Measurements from ENCODE around the gene CHSY1. TPM values are rescaled to one million over a fixed set of nuclear protein-coding genes. Genes with fewer than 3 reads are reported as not detected.

CHSY1 gene
- total and polyA plus RNA-seq, 10 of the 15 experiments (the other 5 are each of a cell fraction or from before 2014, with no cell fraction given), result 1.4 to 31.2 (median 10.5) TPM

DNA sequence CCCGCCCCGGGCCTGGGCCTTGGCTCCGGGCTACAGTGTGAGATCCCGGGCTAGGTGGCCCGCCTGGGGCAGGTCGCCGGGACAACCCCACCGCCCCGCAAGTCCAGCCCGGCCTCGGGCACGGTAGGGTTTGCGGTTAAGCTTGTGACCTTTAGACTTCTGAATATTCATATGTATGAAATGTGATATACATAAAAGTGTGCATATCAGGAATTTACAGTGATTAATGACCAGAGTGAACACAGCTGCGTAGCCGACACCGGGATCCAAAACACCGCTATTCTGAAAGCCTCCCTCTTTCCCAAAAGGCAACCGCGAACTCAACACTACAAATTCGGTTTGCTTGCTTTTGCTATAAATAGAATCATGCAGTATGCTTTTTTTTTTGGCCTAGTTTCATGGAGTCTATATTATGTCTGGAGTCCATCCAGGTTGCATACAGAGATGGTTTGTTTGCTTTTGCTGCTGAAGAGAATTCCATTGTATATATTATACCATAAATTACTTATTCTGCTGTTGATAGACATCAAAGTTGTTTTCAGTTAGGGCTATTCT is 43.8 kb upstream of the CHSY1 start (continued):
- TF ChIP-seq, protein P1, sequence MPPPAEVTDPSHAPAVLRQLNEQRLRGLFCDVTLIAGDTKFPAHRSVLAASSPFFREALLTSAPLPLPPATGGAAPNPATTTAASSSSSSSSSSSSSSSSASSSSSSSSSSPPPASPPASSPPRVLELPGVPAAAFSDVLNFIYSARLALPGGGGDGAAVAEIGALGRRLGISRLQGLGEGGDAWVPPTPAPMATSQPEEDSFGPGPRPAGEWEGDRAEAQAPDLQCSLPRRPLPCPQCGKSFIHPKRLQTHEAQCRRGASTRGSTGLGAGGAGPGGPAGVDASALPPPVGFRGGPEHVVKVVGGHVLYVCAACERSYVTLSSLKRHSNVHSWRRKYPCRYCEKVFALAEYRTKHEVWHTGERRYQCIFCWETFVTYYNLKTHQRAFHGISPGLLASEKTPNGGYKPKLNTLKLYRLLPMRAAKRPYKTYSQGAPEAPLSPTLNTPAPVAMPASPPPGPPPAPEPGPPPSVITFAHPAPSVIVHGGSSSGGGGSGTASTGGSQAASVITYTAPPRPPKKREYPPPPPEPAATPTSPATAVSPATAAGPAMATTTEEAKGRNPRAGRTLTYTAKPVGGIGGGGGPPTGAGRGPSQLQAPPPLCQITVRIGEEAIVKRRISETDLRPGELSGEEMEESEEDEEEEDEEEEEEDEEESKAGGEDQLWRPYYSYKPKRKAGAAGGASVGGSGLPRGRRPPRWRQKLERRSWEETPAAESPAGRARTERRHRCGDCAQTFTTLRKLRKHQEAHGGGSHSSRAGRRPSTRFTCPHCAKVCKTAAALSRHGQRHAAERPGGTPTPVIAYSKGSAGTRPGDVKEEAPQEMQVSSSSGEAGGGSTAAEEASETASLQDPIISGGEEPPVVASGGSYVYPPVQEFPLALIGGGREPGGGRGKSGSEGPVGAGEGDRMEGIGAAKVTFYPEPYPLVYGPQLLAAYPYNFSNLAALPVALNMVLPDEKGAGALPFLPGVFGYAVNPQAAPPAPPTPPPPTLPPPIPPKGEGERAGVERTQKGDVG (CRISPR knock-in tag; IDR thresholded peaks at IDR 0.05), result no peak
- TF ChIP-seq PAX5 (IDR thresholded peaks at IDR 0.05; ENCODE audit: borderline replicate concordance, low read depth, low read length), result no peak
- TF ChIP-seq, protein P2, sequence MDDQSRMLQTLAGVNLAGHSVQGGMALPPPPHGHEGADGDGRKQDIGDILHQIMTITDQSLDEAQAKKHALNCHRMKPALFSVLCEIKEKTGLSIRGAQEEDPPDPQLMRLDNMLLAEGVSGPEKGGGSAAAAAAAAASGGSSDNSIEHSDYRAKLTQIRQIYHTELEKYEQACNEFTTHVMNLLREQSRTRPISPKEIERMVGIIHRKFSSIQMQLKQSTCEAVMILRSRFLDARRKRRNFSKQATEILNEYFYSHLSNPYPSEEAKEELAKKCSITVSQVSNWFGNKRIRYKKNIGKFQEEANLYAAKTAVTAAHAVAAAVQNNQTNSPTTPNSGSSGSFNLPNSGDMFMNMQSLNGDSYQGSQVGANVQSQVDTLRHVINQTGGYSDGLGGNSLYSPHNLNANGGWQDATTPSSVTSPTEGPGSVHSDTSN (IDR thresholded peaks at IDR 0.05; ENCODE audit: insufficient replicate concordance, low read depth, low read length), result no peak

DNA sequence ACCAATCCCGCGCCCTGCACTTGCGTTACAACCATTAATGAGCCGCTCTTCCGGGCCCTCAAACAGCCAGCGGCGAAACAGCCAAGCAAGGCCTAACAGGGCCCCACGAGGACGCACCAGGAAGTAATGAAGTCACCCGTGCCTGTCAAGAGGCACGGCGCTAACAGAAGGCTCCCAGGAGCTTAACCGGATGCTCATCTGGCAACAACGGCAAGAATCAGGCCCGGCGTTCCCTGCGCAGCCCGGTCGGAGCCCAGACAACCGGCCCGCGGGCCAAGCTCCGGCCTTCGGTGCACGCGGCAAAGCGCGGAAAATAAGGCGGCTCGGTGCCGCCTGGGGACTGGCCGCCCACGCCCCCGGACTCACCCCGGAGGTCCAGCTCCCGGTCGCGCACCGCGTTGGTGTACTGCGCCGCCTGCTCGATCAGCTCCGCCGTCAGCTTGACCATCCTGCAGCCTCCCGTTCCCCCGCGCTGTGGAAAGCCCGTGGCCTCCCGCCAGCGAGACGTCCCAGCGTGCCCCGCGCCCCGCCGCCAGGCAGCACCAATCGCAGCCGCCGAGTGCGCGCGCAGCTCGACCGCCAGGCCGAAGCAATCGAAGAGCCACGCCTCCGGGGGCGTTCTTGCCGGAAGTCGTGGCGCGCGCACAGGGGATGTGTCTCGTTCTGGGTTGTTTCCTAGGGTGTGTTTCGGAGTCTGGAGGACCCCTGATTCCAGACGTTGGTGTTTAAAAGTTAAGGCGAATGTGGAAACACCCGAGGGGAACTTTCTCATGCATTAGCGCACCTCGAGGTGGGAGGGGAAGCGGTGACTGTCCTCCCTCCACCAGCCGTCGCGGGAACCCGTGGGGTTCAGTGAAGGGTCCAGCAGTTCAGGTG is 43.1 kb upstream of the CHSY1 start, which contains the start of gene SNRPA1:
Gene SNRPA1, minus strand, starts transcription at position 518 of the 876 bp plus-strand sequence. Its CDS starts 70 bp downstream, at position 448.
- peak within 1 kb of the TSS; percentile 87 for H3K4me3 ChIP-seq
- peak within 1 kb of the TSS; percentile 96 for H3K4me2 ChIP-seq (ENCODE audit: control insufficient read depth, insufficient read depth)
- intact Hi-C loops (cut with micrococcal nuclease; ENCODE audit: unreplicated experiment), result loop anchor here (1.0 to 2.0 kb wide), 3 partner anchors 18 to 692 kb away; partner anchors contain the start of genes ASB7, LINS1 and SELENOS
- H2AFZ ChIP-seq (ENCODE audit: control insufficient read depth, low read depth, low read length), result peak within 1 kb of the TSS; percentile 97
- BruUV-seq (replicated peaks), result no TSS peak
- ChIA-PET POLR2A (interaction anchor here (0.7 to 3.9 kb wide), 6 partner anchors 10 to 359 kb away, joined by 4 to 21 read pairs (median 4); partner anchors contain the start of gene CHSY1), CTCF (interaction anchor here (0.7 to 4.2 kb wide), 14 partner anchors 10 to 671 kb away, joined by 3 to 38 read pairs (median 4); partner anchors contain the start of gene TM2D3), SMC1A (ENCODE audit: uncharacterized antibody, unreplicated experiment) (interaction anchor here (0.9 to 3.6 kb wide), 10 partner anchors 9 to 355 kb away, joined by 3 to 30 read pairs (median 7); no protein-coding TSS in a partner anchor), RAD21 (ENCODE audit: unreplicated experiment) (interaction anchor here (0.6 to 5.6 kb wide), 8 partner anchors 19 to 359 kb away, joined by 3 to 24 read pairs (median 4); no protein-coding TSS in a partner anchor)
- H4K20me1 ChIP-seq (ENCODE audit: control insufficient read depth, insufficient read depth), result no peaks in the 10 kb centered on the region
- ATAC-seq (peak; percentile 88), FAIRE-seq (peak; percentile 66), DNase-seq (ENCODE audit: low read depth, low spot score) (peak; percentile 68)
- peaks cover 0 to 5% of the 10 kb centered on the region in 2 experiments; a peak in 2 of 4 replicates for H3K36me3 ChIP-seq (ENCODE audit: control insufficient read depth in 2 of 2, insufficient read depth in 2 of 2, low read length in 1 of 2)
- no peaks in the 10 kb centered on the region for H3K9me3 ChIP-seq (replicated peaks; ENCODE audit: control insufficient read depth, insufficient read depth, low read length)
- no peaks in the 10 kb centered on the region for H3K27me3 ChIP-seq (replicated peaks in 1 of 2; ENCODE audit: control insufficient read depth in 2 of 2, insufficient read depth in 2 of 2, low read length in 1 of 2)
- peak within 1 kb of the TSS; percentile 95 for H3K27ac ChIP-seq (ENCODE audit: control insufficient read depth, insufficient read depth)
- peaks cover 56% of the 10 kb centered on the region for H3K79me2 ChIP-seq (ENCODE audit: control insufficient read depth, insufficient read depth, low read length)
- H3K9ac ChIP-seq (ENCODE audit: control insufficient read depth, insufficient read depth, low read length), result peak within 1 kb of the TSS; percentile 96
- WGBS (ENCODE audit: insufficient coverage, insufficient replicate concordance, low lambda C conversion rate, missing lambda C conversion rate), result 1% methylated on average over 87 of the region's 87 CpGs
- in situ Hi-C loops (cut with MboI), result loop anchor here (5.0 kb wide), 1 partner anchor 347 kb away; no protein-coding TSS in a partner anchor
- peaks cover 8% of the 10 kb centered on the region for H3K4me1 ChIP-seq (ENCODE audit: control insufficient read depth, insufficient read depth, low read length)
- no peak for TF ChIP-seq KAT2A (conservative IDR thresholded peaks at IDR 0.05; ENCODE audit: control insufficient read depth, low read depth, low read length)
- peak; percentile 67; the same call in 1 of the 2 replicates for TF ChIP-seq CREB1 (IDR thresholded peaks at IDR 0.05; ENCODE audit: low read depth)
- no peak for TF ChIP-seq JUND (IDR thresholded peaks at IDR 0.05; ENCODE audit: low read depth, low read length)
- TF ChIP-seq, protein P3, sequence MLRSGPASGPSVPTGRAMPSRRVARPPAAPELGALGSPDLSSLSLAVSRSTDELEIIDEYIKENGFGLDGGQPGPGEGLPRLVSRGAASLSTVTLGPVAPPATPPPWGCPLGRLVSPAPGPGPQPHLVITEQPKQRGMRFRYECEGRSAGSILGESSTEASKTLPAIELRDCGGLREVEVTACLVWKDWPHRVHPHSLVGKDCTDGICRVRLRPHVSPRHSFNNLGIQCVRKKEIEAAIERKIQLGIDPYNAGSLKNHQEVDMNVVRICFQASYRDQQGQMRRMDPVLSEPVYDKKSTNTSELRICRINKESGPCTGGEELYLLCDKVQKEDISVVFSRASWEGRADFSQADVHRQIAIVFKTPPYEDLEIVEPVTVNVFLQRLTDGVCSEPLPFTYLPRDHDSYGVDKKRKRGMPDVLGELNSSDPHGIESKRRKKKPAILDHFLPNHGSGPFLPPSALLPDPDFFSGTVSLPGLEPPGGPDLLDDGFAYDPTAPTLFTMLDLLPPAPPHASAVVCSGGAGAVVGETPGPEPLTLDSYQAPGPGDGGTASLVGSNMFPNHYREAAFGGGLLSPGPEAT (IDR thresholded peaks at IDR 0.05; ENCODE audit: low read depth), result peak; percentile 93
- no peak for TF ChIP-seq TCF7 (IDR thresholded peaks at IDR 0.05; ENCODE audit: borderline replicate concordance)
- TF ChIP-seq, protein P4, sequence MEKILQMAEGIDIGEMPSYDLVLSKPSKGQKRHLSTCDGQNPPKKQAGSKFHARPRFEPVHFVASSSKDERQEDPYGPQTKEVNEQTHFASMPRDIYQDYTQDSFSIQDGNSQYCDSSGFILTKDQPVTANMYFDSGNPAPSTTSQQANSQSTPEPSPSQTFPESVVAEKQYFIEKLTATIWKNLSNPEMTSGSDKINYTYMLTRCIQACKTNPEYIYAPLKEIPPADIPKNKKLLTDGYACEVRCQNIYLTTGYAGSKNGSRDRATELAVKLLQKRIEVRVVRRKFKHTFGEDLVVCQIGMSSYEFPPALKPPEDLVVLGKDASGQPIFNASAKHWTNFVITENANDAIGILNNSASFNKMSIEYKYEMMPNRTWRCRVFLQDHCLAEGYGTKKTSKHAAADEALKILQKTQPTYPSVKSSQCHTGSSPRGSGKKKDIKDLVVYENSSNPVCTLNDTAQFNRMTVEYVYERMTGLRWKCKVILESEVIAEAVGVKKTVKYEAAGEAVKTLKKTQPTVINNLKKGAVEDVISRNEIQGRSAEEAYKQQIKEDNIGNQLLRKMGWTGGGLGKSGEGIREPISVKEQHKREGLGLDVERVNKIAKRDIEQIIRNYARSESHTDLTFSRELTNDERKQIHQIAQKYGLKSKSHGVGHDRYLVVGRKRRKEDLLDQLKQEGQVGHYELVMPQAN (conservative IDR thresholded peaks at IDR 0.05), result peak; percentile 90

Data from GM12878 (cell line).